Left lobe of liver (tissue), 2 donors: ENCODE results near the gene PLD1. TPM values are rescaled to one million over a fixed set of nuclear protein-coding genes. Genes with fewer than 3 reads are reported as not detected.
"Not testable (repeated sequence)": the region's sequence is repeated elsewhere in the genome, so short reads cannot be mapped to it uniquely, and the experiment has no call there.

Source experiments
- ATAC-seq: fragments of 200-7000 bp; cut with Tn5 transposase; one replicate; pipeline ENCODE4 v1.9.1; 2020; ENCODE audit warnings: mild to moderate bottlenecking, moderate library complexity
- DNase-seq: peaks from one replicate; pipeline ENCODE4 v3.0.0-alpha.2; 2020; ENCODE audit warnings: low spot score
- total RNA-seq: library from RNA; stranded (reverse); gene quantifications from one replicate; pipeline ENCODE4 v1.2.1, GENCODE V29; 2021
- donor health status: DM: no; HTN: no; CAD: no; lungs with moderate emphysema.
- donor health status: DM: no; HTN: yes; CAD: no.

PLD1 gene
- total RNA-seq, 1 donor from 2014 or later, result 15.2 TPM

- DNase-seq (no peak), ATAC-seq (no peak)
Measured at GRCh38 chr3:171821044-171821443, 10.8 kb upstream of the PLD1 start.

DNA sequence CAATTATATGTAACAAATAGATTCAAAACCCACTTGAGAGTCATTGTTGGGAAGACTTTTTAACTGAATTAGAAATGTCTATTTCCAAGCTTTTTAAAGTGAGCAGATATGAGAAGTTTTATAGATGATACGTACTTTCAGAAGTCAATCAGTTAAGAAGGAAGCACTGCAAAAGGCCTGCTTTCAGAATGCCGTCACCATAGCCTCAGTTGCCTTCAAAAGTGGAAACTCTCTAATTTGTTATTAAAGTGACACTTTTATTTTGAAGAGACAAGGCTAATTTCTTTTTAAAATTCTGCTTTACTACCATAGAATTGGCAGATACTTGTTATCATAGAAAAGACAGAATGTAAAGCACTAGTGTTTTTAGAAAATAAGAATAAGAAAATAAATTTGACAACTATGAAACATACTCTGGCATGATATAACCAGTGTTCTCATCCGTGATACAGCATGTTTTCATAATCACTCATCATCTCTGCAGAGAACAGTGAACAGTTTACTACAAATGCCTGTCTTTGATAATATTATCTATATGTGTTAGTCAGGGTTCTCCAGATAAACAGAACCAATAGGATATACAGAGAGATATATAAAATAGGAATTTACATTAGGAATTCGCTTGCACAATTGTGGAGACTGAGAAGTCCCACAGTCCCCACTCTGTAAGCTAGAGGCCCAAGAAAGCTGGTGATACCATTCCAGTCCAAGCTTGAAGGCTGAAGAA is 7.0 kb upstream of the PLD1 start:
- no peak for ATAC-seq
- DNase-seq, result no peak

DNA sequence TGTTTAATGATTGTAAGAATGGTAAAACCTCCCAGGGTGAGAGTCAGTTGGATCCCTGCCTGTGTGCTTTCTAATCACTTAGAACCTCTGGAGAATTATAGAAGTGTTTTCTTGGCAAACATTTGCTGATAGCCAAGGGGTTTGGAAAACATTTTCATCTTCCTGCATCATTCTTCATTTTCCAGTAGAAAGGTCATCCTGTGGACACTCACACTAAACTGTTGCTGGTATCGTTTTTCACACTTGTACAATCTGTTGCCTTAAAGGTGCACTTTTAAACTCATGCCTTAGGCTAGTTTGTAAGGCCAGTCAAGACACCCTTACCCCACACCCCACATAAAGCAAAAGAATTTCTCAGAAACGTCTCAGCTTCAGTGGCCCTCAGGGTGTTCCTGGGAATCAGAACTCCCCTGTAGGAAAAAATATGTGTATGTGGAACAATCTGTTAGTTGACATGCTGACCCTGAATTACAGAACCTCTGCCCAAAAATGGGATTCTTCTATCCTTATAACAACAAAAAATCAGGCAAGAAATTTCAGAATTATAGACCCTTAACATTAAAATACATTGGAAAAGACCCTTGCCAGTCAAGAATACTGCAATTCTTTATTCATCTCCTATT is 5.8 kb upstream of the PLD1 start:
- ATAC-seq (no peak), DNase-seq (no peak)

DNA sequence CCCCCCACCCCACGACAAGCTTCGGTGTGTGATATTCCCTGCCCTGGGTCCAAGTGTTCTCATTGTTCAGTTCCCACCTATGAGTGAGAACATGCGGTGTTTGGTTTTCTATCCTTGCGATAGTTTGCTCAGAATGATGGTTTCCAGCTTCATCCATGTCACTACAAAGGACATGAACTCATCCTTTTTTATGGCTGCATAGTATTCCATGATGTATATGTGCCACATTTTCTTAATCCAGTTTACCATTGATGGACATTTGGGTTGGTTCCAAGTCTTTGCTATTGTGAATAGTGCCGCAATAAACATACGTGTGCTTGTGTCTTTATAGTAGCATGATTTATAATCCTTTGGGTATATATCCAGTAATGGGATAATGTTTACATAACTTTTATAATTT is 4.4 kb upstream of the PLD1 start:
- ATAC-seq, DNase-seq: not testable (repeated sequence)

DNA sequence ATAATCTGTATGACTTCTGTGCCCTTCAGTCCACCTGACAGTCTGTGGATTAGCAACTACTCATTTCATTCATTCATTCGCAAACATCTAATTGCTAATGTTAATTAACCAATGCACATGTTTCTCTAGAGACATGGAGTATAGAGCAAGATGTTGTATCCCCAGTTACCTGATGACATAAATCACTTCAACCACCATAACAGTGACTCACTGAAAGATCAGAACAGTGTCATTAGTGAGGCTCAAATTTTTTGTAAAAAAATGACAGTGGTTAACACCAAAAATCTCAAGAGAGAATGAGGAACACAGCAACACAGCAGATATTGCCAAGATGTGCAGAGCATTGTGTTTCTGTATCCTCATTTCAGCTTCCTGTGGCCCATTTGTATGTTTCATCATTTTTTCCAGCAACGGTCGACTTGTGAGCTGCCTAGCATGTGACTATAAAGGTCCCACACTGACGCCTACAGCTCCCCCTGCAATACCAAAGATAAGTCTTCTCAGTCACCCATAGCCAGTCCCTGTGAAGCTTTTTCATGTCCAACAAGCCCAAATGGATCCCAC is 3.7 kb upstream of the PLD1 start:
- ATAC-seq, result no peak
- no peak for DNase-seq

- ATAC-seq (no peak), DNase-seq (no peak)
Measured at GRCh38 chr3:171813278-171813896, 3.1 kb upstream of the PLD1 start.

- DNase-seq (no peak), ATAC-seq (no peak)
Measured at GRCh38 chr3:171812811-171813210, 2.5 kb upstream of the PLD1 start.

DNA sequence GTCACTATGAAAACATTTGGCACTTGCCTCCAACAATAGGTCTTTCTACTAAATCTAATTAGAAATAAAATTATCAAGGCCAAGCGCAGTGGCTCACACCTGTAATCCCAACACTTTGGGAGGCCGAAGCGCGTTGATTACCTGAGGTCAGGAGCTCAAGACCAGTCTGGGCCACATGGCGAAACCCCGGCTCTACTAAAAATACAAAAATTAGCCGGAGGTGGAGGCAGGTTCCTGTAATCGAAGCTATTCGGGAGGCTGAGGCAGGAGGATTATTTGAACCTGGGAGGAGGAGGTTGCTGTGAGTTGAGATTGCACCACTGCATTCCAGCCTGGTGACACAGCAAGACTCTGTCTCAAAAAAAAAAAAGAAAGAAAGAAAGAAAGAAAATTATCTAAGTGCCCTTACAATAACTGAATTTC is 1.6 kb upstream of the PLD1 start:
- ATAC-seq, result no peak

GRCh38 chr3:171811295-171811912 is 1.1 kb upstream of the PLD1 start:
- no peak for DNase-seq
- no peak for ATAC-seq

More for the DNA sequence above, 1.6 kb upstream of the PLD1 start:
- no peak for DNase-seq

GRCh38 chr3:171810629-171811294 is 479 bp upstream of the PLD1 start:
- DNase-seq (no peak), ATAC-seq (no peak)

GRCh38 chr3:171809611-171809860 is 747 bp downstream of the PLD1 start:
- DNase-seq, result no peak
- ATAC-seq, result peak; percentile 27

- ATAC-seq (no peak), DNase-seq (no peak)
Measured at GRCh38 chr3:171807806-171808205, 2.5 kb downstream of the PLD1 start.

- no peak for ATAC-seq
- no peak for DNase-seq
Measured at GRCh38 chr3:171807129-171807675, 3.1 kb downstream of the PLD1 start.

DNA sequence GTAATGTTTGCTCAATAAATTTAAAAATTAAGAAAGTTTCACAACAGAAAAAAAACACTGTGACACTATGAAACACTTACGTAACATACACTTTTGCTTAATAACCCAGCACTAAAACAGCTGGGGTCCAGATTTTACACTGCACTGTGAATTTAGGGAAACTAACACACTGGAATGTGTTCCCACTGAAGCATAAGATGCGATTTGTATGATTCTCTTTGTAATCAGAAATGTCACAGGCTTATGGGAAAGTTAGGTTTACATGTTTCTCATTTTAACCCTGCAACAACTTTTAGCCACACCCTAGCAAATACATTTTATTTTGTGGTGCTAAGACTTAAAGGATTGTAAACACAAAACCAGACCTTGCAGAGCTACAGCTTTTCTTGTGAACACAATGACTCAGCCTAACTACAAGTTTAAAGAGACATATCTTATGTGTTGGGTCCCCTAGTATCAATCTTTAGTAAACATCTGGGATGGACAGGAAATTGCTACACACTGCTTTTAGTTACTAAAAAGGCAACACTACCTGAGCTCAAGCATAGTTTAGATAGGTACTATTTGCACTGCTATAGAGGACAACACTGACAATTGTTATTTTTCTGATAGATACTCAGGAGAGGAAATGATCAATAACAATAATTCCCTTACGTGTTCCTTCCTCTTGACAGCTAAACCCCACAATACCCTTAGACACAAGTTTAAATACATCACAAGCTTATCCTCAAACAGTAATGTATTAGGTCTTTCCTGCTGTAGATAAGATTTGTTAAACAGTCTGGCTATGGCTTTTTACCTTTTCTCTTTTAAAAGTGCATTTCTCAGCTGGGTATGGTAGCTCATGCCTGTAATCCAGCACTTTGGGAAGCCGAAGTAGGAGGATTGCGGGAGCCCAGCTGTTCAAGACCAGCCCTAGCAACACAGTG is 3.8 kb downstream of the PLD1 start:
- DNase-seq, result no peak
- no peak for ATAC-seq

DNA sequence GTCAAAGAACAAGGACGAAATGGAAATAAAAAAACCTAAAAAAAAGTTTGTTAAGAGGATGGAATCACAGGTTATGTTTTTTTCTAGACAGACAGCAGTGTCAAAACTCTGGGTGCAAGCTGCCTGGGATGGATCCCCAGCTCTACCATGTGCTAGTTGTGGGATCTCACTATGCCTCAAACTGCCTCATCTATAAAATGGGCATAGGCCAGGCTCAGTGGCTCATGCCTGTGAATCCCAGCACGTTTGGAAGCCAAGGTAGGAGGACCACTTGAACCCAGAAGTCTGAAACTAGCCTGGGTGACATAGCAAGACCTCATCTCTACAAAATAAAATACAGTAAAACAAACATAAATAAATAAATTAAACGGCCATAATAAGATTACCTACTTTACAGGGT is 4.6 kb downstream of the PLD1 start:
- ATAC-seq (no peak), DNase-seq (no peak)

DNA sequence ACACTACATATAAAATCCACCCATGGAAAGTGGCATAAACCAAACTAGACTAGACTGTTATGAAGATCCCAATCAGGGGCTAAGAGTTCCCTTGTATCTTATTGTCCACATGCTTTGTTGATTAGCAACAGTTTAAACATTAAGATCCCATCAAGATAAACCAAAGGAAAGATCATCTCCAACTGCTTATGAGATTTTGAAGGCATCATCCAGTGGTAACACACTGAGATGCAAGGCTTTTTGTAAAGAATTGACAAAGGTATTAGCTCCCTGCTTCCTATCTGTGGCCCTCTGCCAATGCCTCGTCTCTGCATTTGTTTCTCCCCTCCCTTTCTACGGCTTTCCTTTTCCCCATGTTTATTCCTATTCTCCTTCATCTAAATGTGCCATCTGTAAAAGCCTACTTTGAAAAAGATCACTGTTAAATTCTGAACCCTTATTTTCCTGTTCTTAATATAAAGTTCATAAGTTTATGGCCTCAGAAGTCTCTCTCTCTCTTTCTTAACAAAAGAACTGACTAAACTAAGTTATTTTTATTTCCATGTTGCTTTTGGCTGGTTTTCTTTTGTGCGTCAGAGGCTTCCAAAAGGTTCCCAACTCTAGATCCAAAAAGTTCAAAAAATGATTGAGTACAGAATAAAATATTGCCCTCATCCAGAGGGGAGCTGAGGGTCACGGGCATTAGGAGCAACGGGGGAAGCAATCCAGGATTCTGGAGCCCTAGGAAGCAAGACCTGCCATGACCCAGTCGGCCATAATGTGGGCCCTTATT is 5.5 kb downstream of the PLD1 start:
- ATAC-seq, result no peak
- DNase-seq, result no peak

GRCh38 chr3:171803044-171803443 is 7.2 kb downstream of the PLD1 start:
- ATAC-seq (no peak), DNase-seq (no peak)

DNA sequence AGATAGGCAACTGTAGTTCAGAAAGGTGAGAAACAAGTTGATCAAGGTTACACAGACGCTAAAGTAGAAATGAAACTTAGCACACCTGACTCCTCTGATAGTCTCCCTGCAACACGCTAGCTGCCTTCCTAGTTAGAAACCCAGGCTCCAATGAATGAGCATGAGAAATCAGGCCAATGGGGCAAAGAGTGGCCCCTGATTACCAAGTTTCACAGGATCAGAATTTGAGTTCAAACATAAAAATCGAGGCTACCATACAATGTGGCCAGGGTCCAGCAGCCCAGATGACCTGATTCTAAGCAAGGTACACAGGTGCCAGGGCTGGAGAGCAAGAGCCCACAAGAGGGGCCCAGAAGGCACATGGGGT is 7.7 kb downstream of the PLD1 start:
- peak; percentile 75 for ATAC-seq
- DNase-seq, result no peak
